SH-SY5Y (cell line): ENCODE data around the gene SLC27A1.

Experiments
- GATA2 ChIP-seq: IDR thresholded peaks from 2 replicates; pipeline ENCODE4 v1.6.1; 2011; ENCODE audit warnings: mild to moderate bottlenecking, low read depth, low read length
- GATA3 ChIP-seq: IDR thresholded peaks from 2 replicates; pipeline ENCODE4 v1.6.1; 2011; ENCODE audit warnings: low read depth, mild to moderate bottlenecking, low read length, moderate library complexity

GRCh38 chr19:17539238-17540117, 69.2 kb downstream of the SLC27A1 start:
- TF ChIP-seq GATA3 (no peak), GATA2 (no peak)
